ENCODE measurements around the gene CDSN. TPM values are rescaled to one million over a fixed set of nuclear protein-coding genes. Genes with fewer than 3 reads are reported as not detected.

Gene CDSN
- total RNA-seq, 1 donor from 2014 or later, result not detected

GRCh38 chr6:31116661-31117385, 3.4 kb downstream of the CDSN start:
- H3K36me3 Mint-ChIP-seq, result no peaks in the 10 kb centered on the region

DNA sequence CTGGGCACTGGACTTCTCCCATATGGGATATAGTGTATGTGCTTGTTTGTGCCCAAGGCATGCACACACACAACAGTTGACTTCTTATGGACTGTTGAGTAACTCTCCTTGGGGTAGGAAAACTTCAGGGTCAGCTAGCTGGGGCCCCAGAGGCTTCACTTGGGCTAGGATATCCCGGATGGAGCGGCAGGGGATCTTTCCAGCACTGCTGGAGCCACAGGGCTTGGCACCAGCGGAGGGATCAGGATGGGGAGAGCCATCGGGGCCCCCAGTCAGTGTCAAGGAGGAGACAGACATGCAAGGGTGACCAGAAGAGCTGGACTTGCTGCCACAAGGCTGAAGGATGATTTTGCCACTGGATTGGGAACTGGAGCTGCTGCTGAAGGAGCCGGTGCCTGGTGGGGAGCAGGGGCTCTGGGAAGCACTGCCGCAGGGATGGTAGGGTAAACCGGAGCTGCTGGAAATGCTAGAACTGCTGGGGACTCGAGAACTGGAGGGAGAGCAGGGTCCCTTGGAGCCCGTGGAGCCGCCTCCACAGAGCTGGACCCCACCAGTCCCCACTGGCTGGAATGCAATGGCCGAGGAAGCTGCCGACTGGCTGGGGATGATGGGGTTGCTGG, 4.2 kb downstream of the CDSN start:
- Mint-ChIP-seq H3K27me3 (peaks cover 52% of the 10 kb centered on the region), H3K4me1 (ENCODE audit: unreplicated experiment) (no peaks in the 10 kb centered on the region), H3K4me3 (no peak overlapping the region), H3K36me3 (no peaks in the 10 kb centered on the region), H3K9me3 (no peaks in the 10 kb centered on the region), H3K27ac (no peak overlapping the region)
- TF ChIP-seq CTCF (conservative IDR thresholded peaks at IDR 0.05), result no peak
- no peak for DNase-seq (ENCODE audit: extremely low spot score, unreplicated experiment)

More at GRCh38 chr6:31116661-31117385, 3.4 kb downstream of the CDSN start:
- H3K9me3 Mint-ChIP-seq, result no peaks in the 10 kb centered on the region
- no peak overlapping the region for H3K27ac Mint-ChIP-seq
- no peak for DNase-seq (ENCODE audit: extremely low spot score, unreplicated experiment)
- no peak overlapping the region for H3K4me3 Mint-ChIP-seq
- no peak for TF ChIP-seq CTCF (conservative IDR thresholded peaks at IDR 0.05)
- H3K27me3 Mint-ChIP-seq, result peaks cover 54% of the 10 kb centered on the region
- no peaks in the 10 kb centered on the region for H3K4me1 Mint-ChIP-seq (ENCODE audit: unreplicated experiment)

GRCh38 chr6:31114970-31115849, 5.0 kb downstream of the CDSN start:
- Mint-ChIP-seq H3K27ac (no peak overlapping the region), H3K4me1 (ENCODE audit: unreplicated experiment) (no peaks in the 10 kb centered on the region), H3K9me3 (no peaks in the 10 kb centered on the region), H3K4me3 (no peak overlapping the region), H3K36me3 (no peaks in the 10 kb centered on the region), H3K27me3 (peaks cover 60% of the 10 kb centered on the region)
- TF ChIP-seq CTCF (conservative IDR thresholded peaks at IDR 0.05), result no peak
- no peak for DNase-seq (ENCODE audit: extremely low spot score, unreplicated experiment)

DNA sequence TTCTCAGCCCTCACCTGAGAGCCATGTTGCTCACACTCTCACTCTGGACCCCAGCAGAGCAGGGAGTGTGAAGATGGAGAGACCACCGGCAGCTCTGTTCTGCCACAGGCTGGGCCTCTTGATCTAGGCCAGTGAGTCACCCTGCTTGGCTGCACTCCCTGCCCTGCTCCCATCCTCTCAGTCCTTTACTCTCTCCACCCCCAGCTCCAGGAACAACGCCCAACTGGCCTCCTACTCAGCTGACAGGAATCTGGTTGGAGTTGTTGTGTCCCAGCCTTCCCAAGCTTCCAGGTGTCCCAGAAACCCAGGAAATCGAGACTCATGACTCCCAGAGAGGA, 5.7 kb downstream of the CDSN start, which contains the start of gene PSORS1C1:
Gene PSORS1C1 (plus strand): TSS at position 260 of the 338 bp plus-strand sequence. CDS start 14,833 bp downstream, outside the sequence.
- no peak within 1 kb of the TSS for H3K4me3 Mint-ChIP-seq
- TF ChIP-seq CTCF (conservative IDR thresholded peaks at IDR 0.05), result no peak
- no peak within 1 kb of the TSS for H3K27ac Mint-ChIP-seq
- no peaks in the 10 kb centered on the region for H3K36me3 Mint-ChIP-seq
- H3K27me3 Mint-ChIP-seq, result peaks cover 67% of the 10 kb centered on the region
- no peak for DNase-seq (ENCODE audit: extremely low spot score, unreplicated experiment)
- H3K4me1 Mint-ChIP-seq (ENCODE audit: unreplicated experiment), result no peaks in the 10 kb centered on the region
- H3K9me3 Mint-ChIP-seq, result no peaks in the 10 kb centered on the region

DNA sequence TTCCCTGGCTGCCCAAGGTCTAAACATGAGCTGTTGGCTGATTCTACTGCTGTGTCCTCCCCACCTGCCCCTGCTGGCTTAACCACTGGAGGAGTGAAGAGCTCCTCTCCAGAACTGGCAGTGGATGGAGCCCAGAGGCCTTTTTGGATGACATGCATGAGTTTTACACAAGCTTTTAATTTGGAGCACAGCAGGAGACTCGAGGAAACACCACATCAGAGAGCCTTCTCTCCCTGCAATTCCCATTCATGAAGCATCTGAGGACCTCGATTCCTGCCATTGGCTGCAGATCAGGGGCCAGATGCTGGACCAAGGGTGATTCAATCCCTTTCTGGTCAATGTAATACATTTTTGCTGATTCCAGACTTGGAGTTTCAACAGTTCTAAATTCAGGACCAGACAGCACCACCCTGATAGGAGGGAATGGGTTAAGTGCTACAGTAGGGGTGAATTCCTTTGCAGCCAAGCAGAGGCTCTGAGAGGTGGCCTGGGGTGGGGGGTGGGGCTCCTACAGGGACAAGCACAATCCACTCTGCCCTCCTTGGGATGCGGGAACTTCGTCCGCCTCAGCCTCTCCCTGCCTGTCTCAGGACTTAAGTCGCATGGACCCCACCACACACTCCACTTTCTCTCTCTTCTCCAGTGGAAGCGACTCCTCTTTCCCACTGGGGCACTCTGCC, 6.2 kb downstream of the CDSN start:
- DNase-seq (ENCODE audit: extremely low spot score, unreplicated experiment), result no peak
- Mint-ChIP-seq H3K4me3 (no peak overlapping the region), H3K27me3 (peaks cover 67% of the 10 kb centered on the region), H3K27ac (no peak overlapping the region), H3K36me3 (no peaks in the 10 kb centered on the region), H3K9me3 (no peaks in the 10 kb centered on the region), H3K4me1 (ENCODE audit: unreplicated experiment) (no peaks in the 10 kb centered on the region)
- no peak for TF ChIP-seq CTCF (conservative IDR thresholded peaks at IDR 0.05)
